Measurements from ENCODE around the gene DDIT3. TPM values are rescaled to one million over a fixed set of nuclear protein-coding genes. Genes with fewer than 3 reads are reported as not detected.

The DDIT3 gene
- total and polyA plus RNA-seq, 2 of the 4 experiments (the other 2 are of a cell fraction), result 19.4 to 54.4 TPM

DNA sequence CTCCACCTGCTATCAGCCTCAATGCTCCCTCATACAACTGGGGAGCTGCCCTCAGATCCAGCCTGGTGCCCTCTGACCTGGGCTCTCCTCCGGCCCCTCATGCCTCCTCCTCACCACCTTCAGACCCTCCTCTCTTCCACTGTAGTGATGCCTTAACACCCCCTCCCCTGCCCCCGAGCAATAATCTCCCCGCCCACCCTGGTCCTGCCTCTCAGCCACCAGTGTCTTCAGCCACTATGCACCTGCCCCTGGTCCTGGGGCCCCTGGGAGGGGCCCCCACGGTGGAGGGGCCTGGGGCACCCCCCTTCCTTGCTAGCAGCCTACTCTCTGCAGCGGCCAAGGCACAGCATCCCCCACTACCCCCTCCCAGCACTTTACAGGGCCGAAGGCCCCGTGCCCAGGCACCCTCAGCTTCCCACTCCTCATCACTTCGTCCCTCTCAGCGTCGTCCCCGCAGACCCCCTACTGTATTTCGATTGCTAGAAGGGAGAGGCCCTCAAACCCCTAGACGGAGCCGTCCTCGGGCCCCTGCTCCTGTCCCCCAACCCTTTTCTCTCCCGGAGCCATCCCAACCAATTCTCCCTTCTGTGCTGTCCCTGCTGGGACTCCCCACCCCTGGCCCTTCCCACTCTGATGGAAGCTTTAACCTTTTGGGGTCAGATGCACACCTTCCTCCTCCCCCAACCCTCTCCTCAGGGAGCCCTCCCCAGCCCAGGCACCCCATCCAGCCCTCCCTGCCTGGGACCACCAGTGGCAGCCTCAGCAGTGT, 5.5 kb upstream of the DDIT3 start:
- no peak overlapping the region for H3K9ac ChIP-seq (ENCODE audit: low read depth, low read length)
- peak overlapping the region; percentile 63 for H2AK9ac ChIP-seq (replicated peaks; ENCODE audit: low read depth, low read length, poor library complexity)
- no TSS peak for BruUV-seq (replicated peaks)
- no peaks in the 10 kb centered on the region for H3K9me3 ChIP-seq (ENCODE audit: control insufficient read depth, insufficient read depth, low read length)
- dilution Hi-C loops (cut with HindIII; ENCODE audit: low sequenced_read_pairs, unreplicated experiment), result no loop called here
- ChIA-PET CTCF (no interaction called here), POLR2A (ENCODE audit: unreplicated experiment) (no interaction called here)
- H3K9me1 ChIP-seq (ENCODE audit: insufficient read depth, low read length), result peaks cover 14% of the 10 kb centered on the region
- H2BK15ac ChIP-seq (ENCODE audit: low read depth, low read length), result no peak overlapping the region
- DNase-seq, result no peak
- H3K27ac ChIP-seq (ENCODE audit: insufficient read depth, low read length), result no peak overlapping the region
- H3K4me1 ChIP-seq (ENCODE audit: control insufficient read depth, insufficient read depth, low read length), result peaks cover 21% of the 10 kb centered on the region
- in situ Hi-C loops (cut with MboI; ENCODE audit: low sequenced_read_pairs), result no loop called here
- no peak overlapping the region for H3K14ac ChIP-seq (replicated peaks; ENCODE audit: low read depth, low read length)
- peaks cover 56% of the 10 kb centered on the region for H3K36me3 ChIP-seq (ENCODE audit: control insufficient read depth, insufficient read depth, low read length)
- H4K91ac ChIP-seq (ENCODE audit: insufficient read depth, low read depth, low read length), result no peak overlapping the region
- H3K56ac ChIP-seq (ENCODE audit: extremely low read depth, insufficient read depth, low read length), result no peak overlapping the region
- no peak overlapping the region for H3K23ac ChIP-seq (ENCODE audit: low read depth, low read length)
- ATAC-seq (ENCODE audit: low read depth), result no peak
- H3K27me3 ChIP-seq (ENCODE audit: control insufficient read depth, insufficient read depth, low read length), result no peaks in the 10 kb centered on the region
- H3K4ac ChIP-seq (ENCODE audit: low read depth, low read length), result no peak overlapping the region
- H2AFZ ChIP-seq (replicated peaks; ENCODE audit: low read length, poor library complexity), result no peak overlapping the region
- no peak overlapping the region for H3K18ac ChIP-seq (ENCODE audit: low read depth, low read length)
- H2BK5ac ChIP-seq (ENCODE audit: low read depth, low read length, poor library complexity, severe bottlenecking), result no peak overlapping the region
- H3K4me2 ChIP-seq (ENCODE audit: low read depth, low read length), result no peak overlapping the region
- 63% methylated on average over 7 of the region's 16 CpGs; no CpG with 5 or more reads in 1 of the 2 experiments for WGBS, 2 experiments (ENCODE audit: extremely low coverage in 2 of 2, insufficient read length in 1 of 2)
- H3K79me1 ChIP-seq (ENCODE audit: low read depth in 1 of 2, low read length in 2 of 2), result peaks cover 17 to 65% of the 10 kb centered on the region in 2 experiments
- H4K20me1 ChIP-seq (ENCODE audit: insufficient read depth, low read length), result peaks cover 26% of the 10 kb centered on the region
- no peak overlapping the region for H2AK5ac ChIP-seq (ENCODE audit: low read depth, low read length)
- H2BK120ac ChIP-seq (ENCODE audit: low read depth, low read length), result no peak overlapping the region
- no peak for TF ChIP-seq ELK1 (IDR thresholded peaks at IDR 0.05; ENCODE audit: borderline replicate concordance, low read depth, low read length)
- TF ChIP-seq CHD1 (IDR thresholded peaks at IDR 0.05; ENCODE audit: low read depth, low read length), result no peak
- TF ChIP-seq, protein P1, sequence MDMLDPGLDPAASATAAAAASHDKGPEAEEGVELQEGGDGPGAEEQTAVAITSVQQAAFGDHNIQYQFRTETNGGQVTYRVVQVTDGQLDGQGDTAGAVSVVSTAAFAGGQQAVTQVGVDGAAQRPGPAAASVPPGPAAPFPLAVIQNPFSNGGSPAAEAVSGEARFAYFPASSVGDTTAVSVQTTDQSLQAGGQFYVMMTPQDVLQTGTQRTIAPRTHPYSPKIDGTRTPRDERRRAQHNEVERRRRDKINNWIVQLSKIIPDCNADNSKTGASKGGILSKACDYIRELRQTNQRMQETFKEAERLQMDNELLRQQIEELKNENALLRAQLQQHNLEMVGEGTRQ (IDR thresholded peaks at IDR 0.05; ENCODE audit: low read depth, low read length), result no peak
- TF ChIP-seq MAFK (IDR thresholded peaks at IDR 0.05; ENCODE audit: low read depth, low read length), result no peak
- H3K4me3 ChIP-seq (ENCODE audit: insufficient read depth, low read depth, low read length), result no peak overlapping the region
- intact Hi-C loops (cut with micrococcal nuclease), result no loop called here
- no peak overlapping the region for H4K8ac ChIP-seq (ENCODE audit: low read depth in 2 of 2, low read length in 2 of 2)
- no peak overlapping the region for H2BK20ac ChIP-seq (ENCODE audit: low read depth, low read length)
- no peak overlapping the region for H4K5ac ChIP-seq (ENCODE audit: low read depth, low read length)

Measured in IMR-90 (cell line).